ENCODE results near the gene RRP8.

Gene RRP8

DNA sequence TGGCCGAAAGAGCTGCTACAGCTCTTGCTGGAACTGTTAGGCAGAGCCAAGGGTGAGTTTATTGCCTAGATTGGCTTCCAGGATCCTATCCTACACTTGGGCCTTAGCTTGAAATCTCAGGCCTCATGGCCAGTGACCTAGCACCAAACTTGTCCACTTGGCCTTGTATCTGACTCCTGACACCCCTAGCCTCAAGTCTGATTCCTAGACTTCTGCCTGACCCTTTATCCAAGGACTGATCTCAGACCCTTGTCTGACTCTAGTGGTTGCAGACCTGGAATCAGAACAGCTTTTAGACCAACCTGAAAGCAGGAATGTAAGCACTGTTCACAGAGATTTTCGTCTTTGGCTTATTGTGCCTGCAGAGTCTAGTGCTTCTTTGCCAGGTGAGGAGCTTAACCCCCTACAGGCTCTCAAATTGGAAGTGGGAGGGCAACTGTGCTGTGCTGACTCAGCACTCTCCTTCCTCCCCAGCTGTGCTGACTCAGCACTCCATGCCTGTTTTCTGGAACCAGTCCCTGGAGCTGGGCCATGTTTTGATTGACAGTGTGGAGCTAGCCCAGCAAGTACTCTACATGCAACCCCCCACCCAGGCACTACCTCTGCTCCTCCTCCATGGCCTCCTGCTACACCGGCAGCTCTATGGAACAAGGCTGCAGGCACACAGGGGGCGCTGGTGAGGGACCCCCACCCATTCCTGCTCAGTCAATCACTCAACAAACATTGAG is 35.1 kb downstream of the RRP8 start:
- DNase-seq (ENCODE audit: low spot score), result peak; percentile 51
- no peak for FAIRE-seq

DNA sequence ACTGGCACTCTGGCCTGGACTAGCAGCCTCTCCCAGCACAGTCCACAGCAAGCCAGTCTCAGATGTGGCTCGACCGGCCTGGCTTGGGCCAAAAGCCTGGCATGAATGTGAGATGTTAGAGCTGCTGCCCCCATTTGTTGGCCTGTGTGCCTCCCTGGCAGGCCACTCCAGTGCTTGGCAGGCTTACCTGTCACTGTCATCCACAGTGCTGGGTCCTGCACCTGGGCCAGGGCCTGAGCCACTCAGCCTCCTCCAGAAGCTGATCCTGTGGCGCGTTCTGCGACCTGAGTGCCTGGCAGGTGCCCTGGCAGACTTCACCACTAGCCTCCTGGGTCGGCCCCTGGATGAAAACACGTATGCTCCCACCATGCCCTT is 36.1 kb downstream of the RRP8 start:
- no peak for FAIRE-seq
- no peak for DNase-seq (ENCODE audit: low spot score)

DNA sequence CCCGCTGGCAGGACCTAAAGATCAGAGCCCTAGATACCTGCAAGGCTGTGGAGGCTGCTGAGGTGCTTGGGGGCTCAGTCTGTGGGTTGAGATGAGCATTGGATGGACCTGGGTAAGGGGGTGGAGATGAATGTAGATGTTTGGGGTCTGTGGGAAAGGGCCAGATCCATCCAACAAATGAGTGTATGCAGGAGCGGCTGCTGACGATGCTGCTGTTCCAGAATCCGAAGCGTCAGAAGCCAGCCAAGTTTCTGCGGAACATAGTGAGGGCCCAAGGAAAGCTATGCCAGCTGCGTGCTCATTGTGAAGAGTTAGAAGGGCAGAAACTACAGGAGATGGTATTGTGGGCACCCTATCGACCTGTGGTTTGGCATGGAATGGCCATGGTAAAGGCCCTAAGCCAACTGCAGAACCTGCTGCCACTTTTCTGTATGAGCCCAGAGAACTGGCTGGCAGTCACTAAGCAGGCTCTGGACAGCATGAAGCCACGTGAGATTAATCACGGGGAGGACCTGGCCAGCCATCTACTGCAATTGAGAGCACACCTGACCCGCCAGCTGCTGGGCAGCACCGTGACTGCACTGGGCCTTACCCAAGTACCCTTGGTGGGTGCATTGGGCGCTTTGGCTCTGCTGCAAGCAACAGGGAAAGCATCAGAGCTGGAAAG is 36.6 kb downstream of the RRP8 start:
- FAIRE-seq (no peak), DNase-seq (ENCODE audit: low spot score) (no peak)

DNA sequence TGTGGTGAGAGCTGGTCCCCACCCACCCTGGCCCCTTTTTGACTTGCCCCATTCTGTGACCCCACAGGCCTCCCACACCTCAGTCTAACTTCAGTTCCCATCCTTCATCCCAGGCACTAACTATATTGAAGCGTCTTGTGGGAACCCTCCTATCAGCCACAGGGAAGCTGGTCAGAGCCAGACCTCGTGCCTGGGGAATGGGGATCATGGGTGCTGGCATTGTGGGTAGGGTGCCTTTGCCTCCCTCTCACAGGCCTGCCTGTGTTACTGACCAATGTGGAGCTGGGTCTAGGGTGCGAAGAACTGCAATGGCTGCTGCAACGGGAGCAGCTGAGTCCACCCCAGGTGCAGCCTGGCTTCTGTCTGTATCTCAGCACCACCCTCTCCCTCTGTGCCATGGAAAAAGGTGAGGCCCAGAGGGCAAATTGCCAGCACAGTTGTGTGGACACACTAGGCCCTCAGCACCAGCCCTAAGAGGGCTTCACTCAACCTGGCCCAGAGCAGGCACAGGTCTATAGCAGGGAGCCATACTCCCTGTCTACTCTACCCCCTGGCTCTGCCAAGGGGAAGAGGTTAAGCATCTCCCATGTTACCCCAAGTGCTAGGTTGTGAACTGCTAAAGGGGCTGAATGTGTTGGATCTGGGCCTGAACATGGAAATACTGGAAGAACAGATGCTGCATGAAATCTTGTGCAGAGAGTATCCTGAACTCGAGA is 37.3 kb downstream of the RRP8 start:
- FAIRE-seq, result no peak
- no peak for DNase-seq (ENCODE audit: low spot score)

DNA sequence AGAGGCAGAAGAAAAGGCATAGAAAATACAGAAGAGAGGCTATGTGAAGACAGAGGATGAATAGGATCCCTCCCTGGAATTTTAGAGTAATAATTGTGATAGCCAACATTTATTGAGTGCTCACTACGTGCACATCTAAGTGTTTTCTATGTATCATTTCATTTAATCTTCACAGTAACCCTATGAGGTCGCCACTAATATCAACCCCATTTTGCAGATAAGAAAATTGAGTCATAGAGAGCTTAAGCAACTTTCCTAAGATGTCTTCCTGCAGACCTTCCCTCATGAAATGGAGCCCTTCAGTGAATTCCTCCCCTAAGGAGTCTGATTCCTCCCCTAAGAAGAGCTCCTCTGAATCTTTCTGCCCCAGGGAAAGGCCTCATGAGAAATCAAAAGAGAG is 38.1 kb downstream of the RRP8 start:
- no peak for DNase-seq (ENCODE audit: low spot score)
- FAIRE-seq, result no peak

DNA sequence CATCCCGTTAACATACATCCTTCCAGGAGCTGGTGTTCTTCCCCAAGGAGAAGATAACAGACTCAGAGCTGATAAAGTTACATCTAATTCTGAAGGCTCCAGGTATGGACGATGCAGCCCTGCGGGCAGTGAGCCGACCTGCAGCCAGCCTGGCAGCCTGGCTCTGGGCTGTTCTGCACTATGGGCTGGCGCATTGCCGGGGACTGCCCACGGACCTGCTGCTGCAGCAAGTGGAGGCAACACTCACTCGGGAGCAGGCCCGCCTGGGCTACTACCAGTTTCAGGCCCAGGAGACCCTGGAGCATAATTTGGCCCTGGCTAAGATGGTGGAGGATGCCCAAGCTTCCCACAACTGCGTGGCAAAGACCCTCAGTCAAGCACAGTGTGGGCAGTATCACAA is 39.7 kb downstream of the RRP8 start:
- no peak for DNase-seq (ENCODE audit: low spot score)
- FAIRE-seq, result no peak

DNA sequence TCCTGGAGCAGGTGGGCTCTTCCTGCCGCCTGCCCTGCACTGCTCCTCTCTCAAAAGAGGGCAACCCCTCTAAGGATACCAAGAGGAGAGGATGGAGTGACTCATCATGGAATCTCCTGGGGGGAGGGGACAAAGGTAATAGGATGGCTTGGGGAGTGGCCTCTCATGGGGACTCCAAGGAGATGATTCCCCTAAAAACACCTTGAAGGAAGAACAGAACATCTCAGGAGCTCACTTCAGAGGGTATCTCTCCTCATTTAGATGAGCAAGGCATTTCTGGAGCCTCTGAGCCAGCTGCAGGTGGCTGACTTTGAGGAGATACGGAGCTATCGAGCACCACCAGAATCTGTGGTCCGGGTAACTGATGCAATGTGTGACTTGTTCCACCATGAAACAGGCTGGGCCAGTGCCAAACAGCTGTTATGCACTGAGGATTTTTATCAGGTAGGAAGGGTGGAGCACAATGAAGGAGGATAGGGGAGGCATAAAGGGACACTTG is 40.2 kb downstream of the RRP8 start:
- no peak for FAIRE-seq
- no peak for DNase-seq (ENCODE audit: low spot score)

DNA sequence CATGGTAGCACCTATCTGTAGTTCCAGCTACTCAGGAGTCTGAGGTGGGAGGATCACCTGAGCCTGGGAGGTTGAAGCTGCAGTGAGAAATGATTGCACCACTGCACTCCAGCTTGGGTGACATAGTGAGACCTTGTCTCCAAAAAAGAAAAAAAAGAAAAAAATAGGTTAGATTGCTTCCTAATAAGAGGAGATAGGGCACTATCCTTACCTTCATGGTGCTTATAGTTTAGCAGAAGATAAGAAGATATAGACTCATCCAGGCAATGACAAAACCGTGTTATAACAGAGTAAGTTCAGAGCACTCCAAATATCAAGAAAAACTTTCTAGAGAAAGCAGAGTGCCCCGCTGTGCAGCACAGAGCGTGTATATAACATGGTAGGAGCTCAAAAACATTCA is 42.1 kb downstream of the RRP8 start:
- DNase-seq (ENCODE audit: low spot score) (no peak), FAIRE-seq (no peak)

DNA sequence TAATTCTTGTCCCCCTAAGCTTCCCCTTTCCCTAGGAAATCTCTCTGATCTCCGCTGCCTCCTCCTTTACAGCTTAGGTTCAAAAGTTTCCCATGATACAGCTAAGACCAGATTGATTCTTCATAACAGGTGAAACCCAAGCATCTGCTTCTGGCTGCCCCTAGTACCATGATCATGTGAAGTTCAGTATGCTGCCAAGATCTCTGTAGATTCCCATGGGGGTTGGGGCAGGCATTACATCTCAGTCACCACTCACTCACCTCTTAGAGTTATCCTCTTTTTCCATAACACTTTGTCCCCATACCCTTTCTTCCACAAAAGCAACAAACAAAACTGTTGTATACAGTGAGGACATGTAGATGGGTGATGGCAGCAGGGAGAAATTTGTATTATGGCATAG is 44.0 kb downstream of the RRP8 start:
- DNase-seq (ENCODE audit: low spot score), result no peak
- no peak for FAIRE-seq

DNA sequence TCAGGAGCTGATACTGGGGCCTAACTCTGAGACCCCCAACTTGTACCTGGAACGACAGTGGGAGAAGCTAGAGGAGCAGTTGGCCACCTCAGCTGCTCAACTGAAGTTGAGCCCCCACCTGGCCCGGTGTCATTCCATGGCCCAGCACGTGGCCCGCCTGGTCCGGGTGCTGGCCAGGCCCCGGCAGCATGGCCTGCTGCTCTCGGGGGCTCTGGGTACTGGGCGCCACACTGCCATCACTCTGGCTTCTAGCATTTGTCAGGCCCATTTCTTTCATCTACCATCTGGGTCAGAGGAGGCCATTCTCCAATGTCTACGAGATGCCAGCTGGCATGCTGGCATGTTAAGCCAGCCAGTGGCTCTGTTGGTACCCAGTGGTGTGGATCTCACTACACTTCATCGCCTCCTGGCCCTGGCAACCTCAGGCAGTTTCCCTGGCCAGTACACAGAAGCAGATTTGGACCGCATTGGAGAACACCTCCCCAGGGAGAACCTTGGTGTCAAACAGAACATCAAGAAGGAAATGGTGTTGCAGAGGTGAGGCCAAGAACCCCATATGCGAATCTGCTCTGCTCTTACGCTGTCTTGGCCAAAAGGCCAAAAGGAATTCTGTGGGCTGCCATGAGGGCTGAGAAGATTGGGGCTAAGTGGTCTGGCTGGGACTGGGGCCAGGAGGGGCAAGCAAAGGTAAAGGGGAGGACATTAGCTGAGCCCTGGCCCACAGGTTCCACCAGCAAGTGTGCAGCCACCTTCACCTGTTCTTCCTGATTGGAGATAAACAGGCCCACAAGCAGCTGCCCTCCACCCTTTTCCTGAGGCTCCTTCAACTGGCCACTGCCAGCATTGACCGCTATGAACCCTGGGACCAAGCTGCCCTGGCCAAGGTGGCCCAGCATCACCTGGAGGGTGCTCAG is 45.4 kb downstream of the RRP8 start:
- DNase-seq (ENCODE audit: low spot score) (no peak), FAIRE-seq (no peak)

DNA sequence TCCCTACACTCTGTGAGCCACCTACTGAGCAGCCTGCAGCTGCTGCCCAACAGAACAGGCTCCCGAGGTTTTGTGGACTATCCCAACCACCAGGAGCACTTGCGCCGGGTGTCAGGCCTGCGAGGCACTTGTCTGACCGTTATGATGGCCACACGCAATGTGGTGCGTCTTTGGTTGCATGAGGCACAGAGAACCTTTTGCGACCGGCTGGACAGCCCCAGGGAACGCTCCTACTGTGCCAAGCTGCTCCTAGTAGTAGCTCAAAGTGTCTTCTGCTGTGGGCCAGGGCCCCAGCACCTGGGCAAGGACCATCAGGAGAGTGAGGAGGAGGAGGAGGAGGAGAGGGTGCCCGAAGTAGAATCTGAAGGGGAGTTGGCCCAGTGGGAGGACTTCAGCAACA is 46.4 kb downstream of the RRP8 start:
- DNase-seq (ENCODE audit: low spot score), result no peak
- FAIRE-seq, result no peak

DNA sequence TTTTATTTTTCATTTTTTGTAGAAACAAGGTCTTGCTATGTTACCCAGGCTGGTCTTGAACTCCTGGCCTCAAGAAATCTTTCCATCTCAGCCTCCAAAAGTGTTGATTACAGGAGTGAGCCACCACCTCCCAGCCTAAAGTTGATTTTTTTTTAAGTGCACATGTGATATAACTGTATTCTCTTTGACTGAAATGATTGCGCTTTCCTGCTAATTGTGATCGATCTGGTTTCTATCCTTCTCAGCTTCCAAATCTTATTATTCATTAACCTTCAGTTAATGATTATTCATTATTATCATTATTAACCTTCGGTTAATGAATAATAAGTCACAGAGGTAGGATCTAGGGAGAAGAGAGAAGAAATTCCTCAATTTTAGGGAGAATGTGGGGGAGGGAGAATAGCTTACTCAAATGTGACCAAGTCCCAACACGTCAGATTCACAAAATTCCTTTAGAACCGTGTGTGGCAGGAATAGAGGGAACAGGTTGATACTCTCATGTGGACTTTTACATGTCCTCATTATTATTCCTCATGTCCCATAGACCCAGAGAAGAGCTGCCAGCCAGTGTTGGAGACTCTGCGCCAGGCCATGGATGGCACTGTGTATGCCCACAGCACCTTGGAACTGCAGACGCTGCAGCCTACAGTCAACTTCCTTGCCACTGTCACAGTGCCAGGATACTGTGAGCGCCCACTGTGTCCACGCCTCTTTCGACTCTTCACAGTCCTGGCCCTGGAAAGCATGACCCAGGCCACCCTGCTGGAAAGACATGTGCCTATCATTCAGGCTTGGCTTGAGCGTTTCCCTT is 47.1 kb downstream of the RRP8 start:
- DNase-seq (ENCODE audit: low spot score) (no peak), FAIRE-seq (no peak)

DNA sequence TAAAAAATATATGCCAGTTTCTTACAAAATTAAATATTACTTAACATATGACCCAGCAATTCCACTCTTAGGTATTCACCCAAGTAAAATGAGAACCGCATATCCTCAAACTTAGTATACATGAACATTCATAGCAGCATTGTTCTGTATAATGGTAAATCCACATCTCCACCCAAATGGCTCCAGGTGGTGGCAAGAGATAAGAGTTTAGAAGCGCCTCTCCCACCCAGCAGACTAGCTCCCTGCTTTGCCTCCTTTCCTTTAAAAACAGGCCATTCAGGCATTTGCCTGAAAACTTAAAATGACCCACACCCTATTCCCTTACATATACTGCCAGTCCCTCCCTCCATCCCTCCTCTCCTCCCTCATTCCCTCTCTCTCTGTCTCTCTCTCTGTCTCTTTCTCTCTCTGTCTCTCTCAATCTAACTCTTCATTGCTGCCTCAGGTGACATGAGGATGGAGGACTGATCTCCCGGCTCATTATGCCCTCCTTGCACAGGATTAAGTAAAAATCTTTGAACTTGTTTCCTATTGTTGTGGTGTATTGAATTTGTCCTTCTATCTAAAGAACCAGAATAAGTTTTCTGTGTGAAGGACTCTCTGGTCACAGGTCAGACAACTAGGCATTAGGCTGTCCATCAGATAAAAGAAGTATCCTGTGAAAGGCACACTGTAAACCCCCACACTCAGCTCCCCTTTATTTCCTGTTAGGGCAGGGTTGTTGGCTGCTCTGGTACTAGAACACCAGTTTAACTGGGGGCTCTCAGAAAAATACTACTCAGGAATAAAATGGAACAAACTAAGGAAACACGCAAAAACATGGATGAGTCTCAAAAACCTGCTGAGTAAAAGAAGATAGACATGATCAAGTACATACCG is 48.3 kb downstream of the RRP8 start:
- FAIRE-seq, result no peak
- DNase-seq (ENCODE audit: low spot score), result no peak

DNA sequence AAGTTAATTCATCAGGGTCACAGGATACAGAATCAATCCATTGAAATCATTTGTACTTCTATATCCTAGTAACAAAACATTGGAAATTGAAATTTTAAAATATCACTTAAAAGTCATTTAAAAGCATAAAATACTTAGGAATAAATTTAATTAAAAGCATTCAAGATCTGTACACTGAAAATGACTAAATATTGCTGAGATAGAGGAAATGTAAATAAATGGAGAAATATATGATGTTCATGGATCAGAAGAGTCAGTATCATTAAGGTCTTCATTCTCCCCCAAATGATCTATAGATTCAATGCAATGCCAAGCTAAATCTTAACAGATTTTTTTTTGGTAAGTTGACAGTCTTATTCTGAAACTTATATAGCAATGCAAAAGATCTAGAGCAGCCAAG is 49.8 kb downstream of the RRP8 start:
- no peak for DNase-seq (ENCODE audit: low spot score)
- no peak for FAIRE-seq

DNA sequence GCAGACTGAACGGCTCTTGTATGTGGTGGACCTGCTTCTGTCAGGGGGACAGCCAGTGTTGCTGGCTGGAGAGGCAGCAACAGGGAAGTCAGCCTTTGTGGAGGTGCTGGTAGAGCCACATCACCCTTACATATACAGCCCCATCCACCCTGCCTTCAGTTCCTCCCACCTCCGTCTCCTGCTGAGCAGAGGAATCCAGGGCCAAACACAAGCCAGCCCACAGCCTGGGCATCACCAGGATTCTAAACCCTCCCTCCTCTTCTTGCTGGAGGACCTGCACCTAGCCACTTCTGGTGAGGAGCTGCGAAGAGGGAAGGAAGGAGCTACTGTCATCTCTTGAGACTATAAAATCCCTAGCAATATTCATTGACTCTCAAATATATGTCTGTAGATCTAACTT is 54.8 kb downstream of the RRP8 start:
- DNase-seq (ENCODE audit: low spot score) (no peak), FAIRE-seq (no peak)

DNA sequence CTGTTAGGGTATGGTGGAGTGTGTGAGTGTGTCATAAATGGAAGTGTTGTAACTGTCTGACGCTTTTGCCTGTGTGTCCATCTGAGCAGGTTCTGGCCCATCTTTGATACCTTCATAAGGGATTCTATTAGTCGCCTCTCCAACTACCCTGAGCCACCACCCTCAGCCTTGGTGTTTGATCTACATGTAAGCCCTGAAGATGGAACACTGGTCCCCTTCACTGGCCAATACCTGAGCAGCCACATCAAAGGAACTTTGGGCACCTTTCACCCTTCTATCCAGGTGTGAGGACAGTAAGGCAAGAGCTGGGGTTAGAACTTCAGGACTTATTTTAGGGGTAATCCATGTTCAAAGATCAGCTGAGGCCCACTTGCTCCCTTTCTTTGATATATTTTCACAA is 55.3 kb downstream of the RRP8 start:
- no peak for DNase-seq (ENCODE audit: low spot score)
- FAIRE-seq, result no peak

DNA sequence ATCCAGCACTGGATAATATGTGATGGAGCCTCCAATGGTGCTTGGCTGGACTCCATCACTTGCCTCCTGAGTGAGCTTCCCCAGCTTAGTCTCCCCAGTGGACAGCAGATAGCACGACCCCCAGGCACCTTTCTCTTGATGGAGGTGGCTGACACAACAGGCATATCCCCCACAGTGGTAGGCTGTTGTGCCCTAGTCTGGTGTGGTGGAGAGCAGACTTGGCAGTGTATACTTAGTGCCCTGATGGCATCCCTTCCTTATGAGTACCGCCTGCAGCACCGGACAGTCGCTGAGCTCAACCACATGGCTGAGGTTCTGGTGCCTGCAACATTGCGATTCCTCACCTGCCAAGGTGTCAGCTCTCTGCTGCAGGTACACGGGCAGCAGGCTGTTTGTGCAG is 56.2 kb downstream of the RRP8 start:
- DNase-seq (ENCODE audit: low spot score), result no peak
- FAIRE-seq, result no peak

DNA sequence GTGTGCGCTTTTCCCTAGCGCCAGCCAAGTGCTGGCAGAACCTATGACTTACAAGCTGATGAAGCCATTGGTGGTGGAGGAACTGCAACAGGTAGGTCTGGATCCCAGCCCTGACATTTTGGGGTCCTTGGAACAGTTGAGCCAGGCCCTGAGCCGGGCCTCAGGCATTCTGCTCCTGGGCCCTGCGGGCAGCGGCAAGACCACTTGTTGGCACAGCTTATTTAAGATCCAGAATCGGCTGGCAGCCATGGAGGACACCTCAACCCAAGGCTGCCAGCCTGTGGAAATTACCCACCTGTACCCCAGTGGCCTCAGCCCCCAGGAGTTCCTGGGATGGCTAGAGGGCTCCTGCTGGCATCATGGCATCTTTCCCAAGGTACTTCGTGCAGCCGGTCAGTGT is 56.7 kb downstream of the RRP8 start:
- DNase-seq (ENCODE audit: low spot score), result no peak
- no peak for FAIRE-seq

DNA sequence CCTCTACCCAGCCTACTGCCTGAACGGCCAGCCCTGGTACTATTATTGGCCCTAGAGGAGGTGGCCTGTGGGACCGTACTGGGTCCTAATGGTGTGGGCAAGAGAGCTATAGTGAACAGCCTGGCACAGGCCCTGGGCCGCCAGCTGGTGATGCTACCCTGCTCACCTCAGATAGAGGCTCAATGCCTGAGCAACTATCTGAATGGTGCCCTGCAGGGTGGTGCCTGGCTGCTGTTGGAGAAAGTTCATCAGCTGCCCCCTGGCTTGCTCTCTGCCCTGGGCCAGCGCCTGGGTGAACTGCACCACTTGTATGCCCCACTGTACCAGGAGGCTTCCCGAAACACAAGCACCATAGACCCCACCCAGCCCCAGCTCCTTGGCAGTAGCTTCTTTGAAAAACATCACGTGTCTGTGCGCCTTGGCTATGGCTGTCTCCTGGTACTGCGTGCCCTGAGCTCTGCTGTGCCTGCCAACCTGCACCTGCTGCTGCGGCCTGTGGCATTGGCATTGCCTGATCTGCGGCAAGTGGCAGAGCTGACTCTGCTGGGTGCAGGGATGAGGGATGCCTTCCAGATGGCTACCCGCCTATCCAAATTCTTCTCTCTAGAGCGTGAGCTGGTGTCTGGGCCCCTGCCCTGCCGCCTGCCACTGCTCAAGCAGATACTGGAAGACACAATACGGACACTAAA is 57.4 kb downstream of the RRP8 start:
- DNase-seq (ENCODE audit: low spot score) (no peak), FAIRE-seq (no peak)

All from RCC 7860 (cell line).